ENCODE results near the gene FN3KRP. TPM values are rescaled to one million over a fixed set of nuclear protein-coding genes. Genes with fewer than 3 reads are reported as not detected.
A peak's percentile ranks its signal among the peaks of the same experiment; 100 is the strongest.

FN3KRP gene
- total and polyA plus RNA-seq, 2 of the 13 experiments (the other 11 are each of a cell fraction or from before 2014, with no cell fraction given), result 22.4 to 28.2 TPM

- TF ChIP-seq HOMEZ (CRISPR knock-in tag; IDR thresholded peaks at IDR 0.05; ENCODE audit: low read depth) (no peak), ZNF788 (CRISPR knock-in tag; IDR thresholded peaks at IDR 0.05; ENCODE audit: borderline replicate concordance) (0 out of 2 replicates have a peak, but pooled peaks have one; percentile 40), BCLAF1 (IDR thresholded peaks at IDR 0.05) (no peak), RARG (CRISPR knock-in tag; IDR thresholded peaks at IDR 0.05; ENCODE audit: low read depth) (no peak), ZBTB49 (CRISPR knock-in tag; IDR thresholded peaks at IDR 0.05; ENCODE audit: borderline replicate concordance) (no peak), ZNF576 (CRISPR knock-in tag; IDR thresholded peaks at IDR 0.05) (no peak), ZNF317 (CRISPR knock-in tag; IDR thresholded peaks at IDR 0.05) (no peak), BCL3 (CRISPR knock-in tag; IDR thresholded peaks at IDR 0.05) (no peak), SMAD3 (CRISPR knock-in tag; IDR thresholded peaks at IDR 0.05) (no peak), BRF2 (CRISPR knock-in tag; IDR thresholded peaks at IDR 0.05) (no peak), ZNF121 (CRISPR knock-in tag; IDR thresholded peaks at IDR 0.05) (no peak), LRRFIP1 (CRISPR knock-in tag; conservative IDR thresholded peaks at IDR 0.05) (no peak), ZNF563 (CRISPR knock-in tag; IDR thresholded peaks at IDR 0.05) (peak; percentile 60; the same call in 1 of the 2 replicates), PRPF4 (IDR thresholded peaks at IDR 0.05; ENCODE audit: low read depth, low read length, poor library complexity, severe bottlenecking) (no peak), ZNF12 (CRISPR knock-in tag; IDR thresholded peaks at IDR 0.05) (no peak), KDM5A (IDR thresholded peaks at IDR 0.05; ENCODE audit: borderline replicate concordance, low read length) (no peak), MXI1 (IDR thresholded peaks at IDR 0.05; ENCODE audit: borderline replicate concordance, low read depth, low read length) (no peak)
These were observed 17.5 kb upstream of the FN3KRP start (continued) for GRCh38 chr17:82698974-82699442.
